Glomerular visceral epithelial cell (primary cell): ENCODE results near the gene AJM1.
A peak's percentile ranks its signal among the peaks of the same experiment; 100 is the strongest.

Experiments used
- DNase-seq: peaks from one replicate; pipeline ENCODE4 v3.0.0-alpha.2; 2016; ENCODE audit errors: extremely low spot score

AJM1 gene

DNA sequence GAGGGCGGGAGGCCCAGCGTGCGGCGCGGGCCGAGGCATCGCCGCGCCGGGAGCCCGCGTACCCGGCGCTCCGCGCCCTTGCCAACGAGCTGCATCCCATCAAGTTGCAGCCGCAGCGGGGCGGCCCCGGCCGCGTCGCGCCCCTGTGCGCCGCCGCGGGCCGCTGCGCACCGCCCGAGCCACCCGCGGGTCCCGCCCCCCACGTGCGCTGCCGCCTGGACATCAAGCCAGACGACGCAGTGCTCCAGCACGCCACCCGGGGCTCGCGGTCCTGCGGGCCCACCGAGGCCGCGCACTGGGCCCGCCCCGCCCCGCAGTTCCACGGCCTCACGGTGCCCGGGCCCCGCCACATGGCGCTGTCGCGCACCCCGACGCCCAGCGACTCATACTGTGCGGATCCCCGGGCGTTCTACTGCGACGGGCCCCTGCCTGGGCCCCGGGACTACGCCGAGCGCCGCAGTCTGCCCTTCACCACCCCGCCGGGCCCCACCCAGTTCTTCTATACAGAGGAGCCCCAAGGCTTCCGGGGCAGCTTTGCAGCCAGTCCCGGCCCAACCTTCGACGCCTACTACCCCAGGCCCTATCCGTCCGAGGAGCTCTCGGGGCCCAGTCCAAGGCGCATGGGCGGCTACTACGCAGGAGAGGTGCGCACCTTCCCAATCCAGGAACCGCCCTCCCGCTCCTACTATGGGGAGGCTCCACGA lies 2.6 kb downstream of the AJM1 start:
- DNase-seq = no peak

DNA sequence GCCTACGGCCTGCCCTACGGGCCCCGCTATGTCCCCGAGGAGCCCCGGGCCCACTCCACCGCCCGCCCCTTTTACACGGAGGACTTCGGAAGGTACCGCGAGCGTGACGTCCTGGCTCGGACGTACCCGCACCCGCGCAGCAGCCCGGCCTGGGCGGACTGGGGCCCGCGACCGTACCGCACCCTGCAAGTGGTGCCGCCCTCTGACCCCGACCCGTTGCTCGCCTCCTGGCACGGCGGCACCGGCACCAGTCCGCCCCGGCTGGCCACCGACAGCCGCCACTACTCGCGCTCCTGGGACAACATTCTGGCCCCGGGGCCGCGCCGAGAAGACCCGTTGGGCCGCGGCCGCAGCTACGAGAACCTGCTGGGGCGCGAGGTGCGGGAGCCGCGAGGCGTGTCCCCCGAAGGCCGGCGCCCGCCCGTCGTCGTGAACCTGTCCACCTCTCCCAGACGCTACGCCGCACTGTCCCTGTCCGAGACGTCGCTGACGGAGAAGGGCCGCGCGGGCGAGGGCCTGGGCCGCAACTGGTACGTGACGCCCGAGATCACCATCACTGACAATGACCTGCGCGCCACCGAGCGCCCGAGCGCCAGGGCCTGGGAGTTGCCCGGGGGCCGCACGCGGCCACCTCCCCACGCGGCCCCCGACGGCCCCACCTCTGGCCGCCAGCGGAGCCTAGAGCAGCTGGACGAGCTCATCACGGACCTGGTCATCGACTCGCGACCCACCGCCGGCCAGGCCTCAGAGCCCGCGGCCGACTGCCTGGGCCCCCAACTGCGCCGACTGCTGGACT lies 3.4 kb downstream of the AJM1 start:
- no peak for DNase-seq

- no peak for DNase-seq
Measured at GRCh38 chr9:136846376-136847087, 4.3 kb downstream of the AJM1 start.

- peak; percentile 69 for DNase-seq
Measured at GRCh38 chr9:136847088-136847825, 5.0 kb downstream of the AJM1 start.

DNA sequence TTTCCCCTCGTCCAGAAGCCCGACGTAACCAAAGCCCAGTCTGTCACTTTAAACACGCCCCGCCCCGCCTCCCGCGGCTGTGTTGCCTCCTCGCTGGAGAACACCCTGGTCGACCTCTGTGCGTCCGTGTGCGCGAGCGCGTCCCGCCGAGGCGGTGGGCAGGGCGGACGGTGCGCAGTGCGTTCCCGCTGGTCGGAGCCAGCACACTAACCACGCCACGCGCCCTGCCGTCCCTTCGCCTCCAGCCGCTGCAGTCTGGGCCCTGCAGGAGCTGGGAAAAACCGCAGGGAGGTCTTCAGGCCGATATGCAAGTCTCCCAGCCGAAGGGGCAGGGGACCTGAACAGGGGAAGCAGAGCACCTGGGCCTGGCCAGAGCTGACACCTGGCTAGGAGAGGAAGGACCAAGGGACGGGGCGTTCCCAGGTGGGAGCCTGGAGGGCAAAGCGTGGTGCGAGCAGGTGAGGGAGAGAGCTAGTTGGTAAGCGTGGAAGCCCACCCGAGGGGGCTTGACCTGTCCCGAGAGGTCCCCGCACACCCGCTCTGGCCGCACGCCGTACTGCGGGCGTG lies 5.6 kb downstream of the AJM1 start:
- DNase-seq = peak; percentile 84

- DNase-seq = no peak
Measured at GRCh38 chr9:136848393-136849037, 6.2 kb downstream of the AJM1 start.

GRCh38 chr9:136849038-136849959 lies 7.0 kb downstream of the AJM1 start, which contains the start of gene PHPT1:
TSS of gene PHPT1 (plus strand) at chr9:136849409. CDS start at chr9:136849431, 22 bp downstream.
- DNase-seq = peak; percentile 99

DNA sequence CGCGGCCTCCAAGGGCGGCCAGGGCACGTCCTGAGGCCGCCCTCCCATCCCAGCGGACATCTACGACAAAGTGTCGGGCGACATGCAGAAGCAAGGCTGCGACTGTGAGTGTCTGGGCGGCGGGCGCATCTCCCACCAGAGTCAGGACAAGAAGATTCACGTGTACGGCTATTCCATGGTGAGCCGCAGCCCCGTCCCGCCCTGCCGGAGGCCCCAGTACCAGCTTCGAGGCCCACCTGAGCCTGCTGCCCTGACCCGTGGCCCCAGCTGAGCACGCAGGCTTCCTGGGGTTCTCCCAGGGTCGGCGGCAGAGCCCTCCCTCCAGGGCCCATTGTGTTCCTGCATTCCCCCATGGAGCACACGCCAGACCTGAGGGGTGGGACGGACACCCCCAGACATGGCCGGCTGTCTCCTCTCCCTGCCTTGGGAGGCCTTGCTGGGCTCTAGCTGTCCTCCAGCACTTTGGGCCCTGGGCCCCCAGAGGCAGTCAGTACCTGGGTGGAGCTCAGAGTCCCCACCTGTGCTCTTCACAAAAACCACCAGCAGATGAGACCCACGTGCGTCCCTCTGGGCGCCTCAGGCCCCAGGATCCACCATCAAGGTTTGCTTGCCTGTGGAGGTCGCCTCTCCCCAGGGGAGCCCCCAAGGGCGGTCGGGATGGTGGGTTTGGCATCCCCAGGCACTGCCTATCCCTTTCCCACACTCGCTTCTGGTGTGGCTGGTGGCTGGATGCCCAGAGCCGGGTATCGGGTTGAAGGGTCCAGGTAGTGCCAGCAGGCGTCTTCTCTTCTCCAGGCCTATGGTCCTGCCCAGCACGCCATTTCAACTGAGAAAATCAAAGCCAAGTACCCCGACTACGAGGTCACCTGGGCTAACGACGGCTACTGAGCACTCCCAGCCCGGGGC lies 7.9 kb downstream of the AJM1 start:
- DNase-seq = no peak

- no peak for DNase-seq
Measured at GRCh38 chr9:136850866-136851775, 8.8 kb downstream of the AJM1 start.

- no peak for DNase-seq
Measured at GRCh38 chr9:136851941-136852663, 9.8 kb downstream of the AJM1 start, which contains the start of gene MAMDC4. TSS of gene MAMDC4 (plus strand) at chr9:136852346. CDS start at chr9:136852417, 71 bp downstream.

DNA sequence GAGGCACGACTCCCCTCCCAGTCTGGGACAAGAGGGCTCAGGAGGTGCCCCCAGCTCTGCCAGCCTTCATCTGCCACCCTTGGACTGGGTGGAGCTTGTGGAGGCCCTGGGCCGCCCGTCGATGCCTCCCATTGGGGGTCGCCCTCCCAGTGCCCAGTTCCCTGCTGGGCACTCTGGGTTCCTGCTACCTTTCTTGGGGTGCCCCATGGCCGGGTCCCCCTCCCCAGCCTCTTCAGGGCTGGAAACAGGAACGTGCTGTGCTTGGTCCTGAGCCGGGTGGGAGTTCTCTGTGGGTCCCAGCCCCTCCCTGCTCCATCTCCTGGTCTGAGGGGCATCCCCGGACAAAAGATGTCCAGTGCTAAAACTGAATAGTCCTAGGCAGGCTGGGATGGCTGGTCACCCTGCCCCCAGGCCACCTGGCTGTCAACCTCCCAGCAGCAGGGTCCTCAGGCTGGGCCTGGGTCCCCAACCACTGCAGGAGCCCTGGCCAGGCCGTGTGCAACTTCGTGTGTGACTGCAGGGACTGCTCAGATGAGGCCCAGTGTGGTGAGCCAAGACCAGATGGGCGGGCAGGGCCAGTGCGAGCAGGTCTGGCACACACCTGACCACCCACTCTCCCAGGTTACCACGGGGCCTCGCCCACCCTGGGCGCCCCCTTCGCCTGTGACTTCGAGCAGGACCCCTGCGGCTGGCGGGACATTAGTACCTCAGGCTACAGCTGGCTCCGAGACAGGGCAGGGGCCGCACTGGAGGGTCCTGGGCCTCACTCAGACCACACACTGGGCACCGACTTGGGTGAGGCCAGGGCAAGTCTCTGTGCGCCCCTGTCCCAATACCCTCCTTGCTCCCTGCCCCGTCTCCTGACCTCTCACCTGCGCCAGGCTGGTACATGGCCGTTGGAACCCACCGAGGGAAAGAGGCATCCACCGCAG lies 10.7 kb downstream of the AJM1 start:
- DNase-seq = no peak

- no peak for DNase-seq
Measured at GRCh38 chr9:136853596-136854112, 11.4 kb downstream of the AJM1 start.

DNA sequence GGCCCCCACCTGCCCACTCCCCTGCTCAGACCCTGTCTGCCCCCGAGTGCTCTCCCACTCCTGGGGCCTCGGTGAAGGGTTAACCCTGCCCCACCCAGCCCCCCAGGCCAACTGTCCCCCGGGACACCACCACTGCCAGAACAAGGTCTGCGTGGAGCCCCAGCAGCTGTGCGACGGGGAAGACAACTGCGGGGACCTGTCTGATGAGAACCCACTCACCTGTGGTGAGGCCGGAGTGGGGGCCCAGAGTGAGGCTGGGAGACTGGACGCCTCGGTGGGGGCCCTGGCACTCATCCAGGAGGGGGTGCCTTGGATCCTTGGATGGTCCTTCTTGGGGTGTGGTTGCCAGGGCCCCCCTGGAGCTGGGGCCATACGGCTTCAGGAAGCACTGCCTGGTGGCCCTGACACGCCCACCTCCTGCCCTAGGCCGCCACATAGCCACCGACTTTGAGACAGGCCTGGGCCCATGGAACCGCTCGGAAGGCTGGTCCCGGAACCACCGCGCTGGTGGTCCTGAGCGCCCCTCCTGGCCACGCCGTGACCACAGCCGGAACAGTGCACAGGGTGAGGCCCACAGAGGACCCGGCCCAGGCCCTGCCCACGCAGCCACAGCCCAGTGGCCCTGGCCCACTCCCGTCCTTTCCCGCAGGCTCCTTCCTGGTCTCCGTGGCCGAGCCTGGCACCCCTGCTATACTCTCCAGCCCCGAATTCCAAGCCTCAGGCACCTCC lies 12.0 kb downstream of the AJM1 start:
- DNase-seq = no peak

- DNase-seq = no peak
Measured at GRCh38 chr9:136854842-136855460, 12.7 kb downstream of the AJM1 start.
